GM12878 (cell line): ENCODE measurements around the gene OFD1. TPM values are rescaled to one million over a fixed set of nuclear protein-coding genes. Genes with fewer than 3 reads are reported as not detected.

Experiments
- ATAC-seq: fragments of 200-7000 bp; cut with Tn5 transposase; 3 replicates; pipeline ENCODE4 v1.9.1; 2020; ENCODE audit warnings: mild to moderate bottlenecking, moderate library complexity
- BruUV-seq: library from RNA; stranded (reverse); fragments of 400-500 nt; replicated peaks from 2 replicates; lab custom pipeline; 2021; lab: Mats Ljungman, UMichigan
- CTCF ChIA-PET: fragments of 300-600 bp; sonication (Branson Sonifier 250); formaldehyde crosslinking; extraction: SDS; loops from one replicate; lab custom pipeline; 2021; ENCODE audit warnings: inconsistent platforms; lab: Yijun Ruan, JAX
- POLR2A ChIA-PET: fragments of 350-600 bp; formaldehyde crosslinking; extraction: SDS; loops from one replicate; lab custom pipeline; 2021; ENCODE audit warnings: inconsistent platforms; lab: Charles Lee
- RAD21 ChIA-PET: fragments of 300-600 bp; sonication (Branson Sonifier 250); formaldehyde crosslinking; loops from one replicate; lab custom pipeline; 2023; ENCODE audit warnings: antibody characterized with exemption; ENCODE audit not compliant: unreplicated experiment; lab: Charles Lee
- SMC1A ChIA-PET: fragments of 300-600 bp; sonication (Branson Sonifier 250); formaldehyde crosslinking; loops from one replicate; lab custom pipeline; 2023; ENCODE audit not compliant: unreplicated experiment, uncharacterized antibody; lab: Charles Lee
- DNase-seq: peaks from one replicate; pipeline ENCODE4 v3.0.0-alpha.2; 2011; ENCODE audit warnings: low read depth, low spot score
- FAIRE-seq: peaks from 3 replicates; lab custom pipeline; 2011; peaks lifted over from hg19 to GRCh38; lab: Jason Lieb, UNC
- H2AFZ ChIP-seq: 2 replicates; pipeline ENCODE4 v1.6.0; 2011; ENCODE audit warnings: low read depth, low read length, control low read depth; ENCODE audit not compliant: control insufficient read depth
- H3K27ac ChIP-seq: 2 replicates; pipeline ENCODE4 v1.5.1; 2011; ENCODE audit warnings: control low read depth; ENCODE audit not compliant: control insufficient read depth, insufficient read depth
- H3K27me3 ChIP-seq, 2 experiments: replicated peaks in 1 of 2; 2 replicates each; pipeline versions ENCODE4 v1.6.0 to v1.6.1; 2011; ENCODE audit warnings: low read length in 1 of 2; ENCODE audit not compliant: control insufficient read depth in 2 of 2, insufficient read depth in 2 of 2
- H3K36me3 ChIP-seq, 2 experiments: 2 replicates each; pipeline ENCODE4 v1.5.1; 2011; ENCODE audit warnings: low read length in 1 of 2; ENCODE audit not compliant: control insufficient read depth in 2 of 2, insufficient read depth in 2 of 2
- H3K4me1 ChIP-seq: 2 replicates; pipeline ENCODE4 v1.6.1; 2011; ENCODE audit warnings: mild to moderate bottlenecking, low read length, moderate library complexity, mixed read lengths; ENCODE audit not compliant: control insufficient read depth, insufficient read depth
- H3K4me2 ChIP-seq: 2 replicates; pipeline ENCODE4 v1.6.0; 2011; ENCODE audit warnings: control low read depth; ENCODE audit not compliant: control insufficient read depth, insufficient read depth
- H3K4me3 ChIP-seq: fragments of 200-600 bp; sonication (generic); 2 replicates; pipeline ENCODE4 v1.5.1; 2016
- H3K79me2 ChIP-seq: 2 replicates; pipeline ENCODE4 v1.6.0; 2011; ENCODE audit warnings: low read length; ENCODE audit not compliant: control insufficient read depth, insufficient read depth
- H3K9ac ChIP-seq: 2 replicates; pipeline ENCODE4 v1.8.0; 2011; ENCODE audit warnings: low read length, control low read depth, mixed read lengths; ENCODE audit not compliant: control insufficient read depth, insufficient read depth
- H3K9me3 ChIP-seq: replicated peaks from 3 replicates; pipeline ENCODE4 v1.5.1; 2011; ENCODE audit warnings: mild to moderate bottlenecking, low read length; ENCODE audit not compliant: control insufficient read depth, insufficient read depth
- H4K20me1 ChIP-seq: 2 replicates; pipeline ENCODE4 v1.6.0; 2011; ENCODE audit not compliant: control insufficient read depth, insufficient read depth
- GATAD2B ChIP-seq: fragments of 450-650 bp; conservative IDR thresholded peaks from 2 replicates; pipeline ENCODE4 v1.6.1; 2017; ENCODE audit warnings: low read depth, mild to moderate bottlenecking, moderate library complexity
- KLF5 ChIP-seq: fragments of 450-650 bp; IDR thresholded peaks from 2 replicates; pipeline ENCODE4 v1.6.1; 2014; ENCODE audit warnings: mild to moderate bottlenecking; ENCODE audit not compliant: partially characterized antibody
- MYC ChIP-seq: IDR thresholded peaks from 2 replicates; pipeline ENCODE4 v1.6.1; 2011; ENCODE audit warnings: mild to moderate bottlenecking, low read length, moderate library complexity, inconsistent platforms; ENCODE audit not compliant: insufficient read depth, insufficient replicate concordance, insufficient read length, severe bottlenecking
- NR2C1 ChIP-seq: fragments of 450-650 bp; IDR thresholded peaks from 2 replicates; pipeline ENCODE4 v1.6.1; 2017; ENCODE audit warnings: antibody characterized with exemption, mild to moderate bottlenecking, moderate library complexity
- RFX5 ChIP-seq: IDR thresholded peaks from 2 replicates; pipeline ENCODE4 v1.6.1; 2011; ENCODE audit warnings: low read depth, low read length, improper control_type of control experiment
- SIX5 ChIP-seq: IDR thresholded peaks from 2 replicates; pipeline ENCODE4 v1.6.1; 2011; ENCODE audit warnings: mild to moderate bottlenecking, low read depth, low read length, moderate library complexity; ENCODE audit not compliant: severe bottlenecking
- SMC3 ChIP-seq: IDR thresholded peaks from 2 replicates; pipeline ENCODE4 v1.6.1; 2011; ENCODE audit warnings: low read length, improper control_type of control experiment, borderline replicate concordance
- YBX1 ChIP-seq: fragments of 450-650 bp; IDR thresholded peaks from 2 replicates; pipeline ENCODE4 v1.6.1; 2016; ENCODE audit warnings: antibody characterized with exemption
- ZNF24 ChIP-seq: fragments of 450-650 bp; IDR thresholded peaks from 2 replicates; pipeline ENCODE4 v1.6.1; 2017; ENCODE audit warnings: antibody characterized with exemption, mild to moderate bottlenecking
- ZSCAN29 ChIP-seq: fragments of 450-650 bp; IDR thresholded peaks from 2 replicates; pipeline ENCODE4 v1.6.1; 2017; ENCODE audit warnings: mild to moderate bottlenecking, moderate library complexity
- ZZZ3 ChIP-seq: IDR thresholded peaks from 2 replicates; pipeline ENCODE4 v1.6.1; 2011; ENCODE audit warnings: low read depth; ENCODE audit not compliant: control insufficient read depth, insufficient read length
- WGBS: methylation state at CpG from one replicate; pipeline ENCODE4 v1.1.6; 2016; ENCODE audit warnings: low lambda C conversion rate; ENCODE audit not compliant: insufficient replicate concordance, insufficient coverage; ENCODE audit errors: missing lambda C conversion rate; 5-methylcytosine and 5-hydroxymethylcytosine counted together
- in situ Hi-C: fragments of 300-500 bp; cut with MboI; formaldehyde crosslinking; loops from 9 replicates; pipeline ENCODE4 v1.14.3; 2018; ENCODE audit warnings: mixed read lengths
- intact Hi-C: fragments of 100-400 bp; cut with micrococcal nuclease; formaldehyde crosslinking; loops from one replicate; pipeline ENCODE4 v1.14.2; 2022; ENCODE audit not compliant: unreplicated experiment
- polyA plus RNA-seq, 11 experiments: library from polyadenylated mRNA; depleted of rRNA in 4 of 11; unstranded in 6 of 11; stranded (reverse) in 5 of 11; fragments of >200 nt; fragmentation: Nextera tagmentation in 4 of 11; fragmentation: Illumina TruSeq in 1 of 11; extraction: Ambion mirVana in 4 of 11; extraction: Trizol in 1 of 11; gene quantifications; 1 replicate in 1 of 11; 2 replicates in 10 of 11; pipeline versions ENCODE4 v1.2.1 to v1.2.3, GENCODE V29; 2011 to 2016; ENCODE audit warnings: inconsistent platforms in 2 of 11, missing spikeins in 2 of 11, low read depth in 1 of 11
- total RNA-seq, 4 experiments: library from RNA; depleted of rRNA in 3 of 4; stranded (reverse); fragments of >200 nt in 3 of 4; fragmentation: Illumina TruSeq in 1 of 4; extraction: Trizol in 1 of 4; gene quantifications; 2 replicates each; pipeline versions ENCODE4 v1.2.1 to v1.2.3, GENCODE V29; 2013 to 2021
- TF ChIP-seq, protein P1 (sequence below): fragments of 450-650 bp; IDR thresholded peaks from 2 replicates; pipeline ENCODE4 v1.6.1; 2017; ENCODE audit warnings: mild to moderate bottlenecking, moderate library complexity
- TF ChIP-seq, protein P2 (sequence below): IDR thresholded peaks from 2 replicates; pipeline ENCODE4 v1.6.1; 2012; ENCODE audit warnings: improper control_type of control experiment, low read depth, low read length; ENCODE audit not compliant: insufficient replicate concordance

Gene OFD1
- total and polyA plus RNA-seq, 10 of the 15 experiments (the other 5 are each of a cell fraction or from before 2014, with no cell fraction given): 22.4 to 77.2 (median 34.1) TPM

DNA sequence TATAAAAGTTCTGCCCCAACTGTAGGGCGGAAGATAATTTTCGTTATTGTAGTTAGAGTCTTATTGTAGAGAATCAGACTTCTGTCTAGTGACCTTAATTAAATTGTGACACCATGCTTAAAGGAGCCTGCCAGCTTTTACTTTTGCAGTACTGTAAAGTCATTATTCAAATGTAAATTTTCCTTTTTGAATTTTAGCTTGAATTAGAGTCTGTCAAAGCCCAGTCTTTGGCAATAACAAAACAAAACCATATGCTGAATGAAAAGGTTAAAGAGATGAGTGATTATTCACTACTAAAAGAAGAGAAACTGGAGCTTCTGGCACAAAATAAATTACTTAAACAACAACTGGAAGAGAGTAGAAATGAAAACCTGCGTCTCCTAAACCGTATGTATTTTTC lies 21.8 kb downstream of the OFD1 start (continued):
- TF ChIP-seq, protein P1, sequence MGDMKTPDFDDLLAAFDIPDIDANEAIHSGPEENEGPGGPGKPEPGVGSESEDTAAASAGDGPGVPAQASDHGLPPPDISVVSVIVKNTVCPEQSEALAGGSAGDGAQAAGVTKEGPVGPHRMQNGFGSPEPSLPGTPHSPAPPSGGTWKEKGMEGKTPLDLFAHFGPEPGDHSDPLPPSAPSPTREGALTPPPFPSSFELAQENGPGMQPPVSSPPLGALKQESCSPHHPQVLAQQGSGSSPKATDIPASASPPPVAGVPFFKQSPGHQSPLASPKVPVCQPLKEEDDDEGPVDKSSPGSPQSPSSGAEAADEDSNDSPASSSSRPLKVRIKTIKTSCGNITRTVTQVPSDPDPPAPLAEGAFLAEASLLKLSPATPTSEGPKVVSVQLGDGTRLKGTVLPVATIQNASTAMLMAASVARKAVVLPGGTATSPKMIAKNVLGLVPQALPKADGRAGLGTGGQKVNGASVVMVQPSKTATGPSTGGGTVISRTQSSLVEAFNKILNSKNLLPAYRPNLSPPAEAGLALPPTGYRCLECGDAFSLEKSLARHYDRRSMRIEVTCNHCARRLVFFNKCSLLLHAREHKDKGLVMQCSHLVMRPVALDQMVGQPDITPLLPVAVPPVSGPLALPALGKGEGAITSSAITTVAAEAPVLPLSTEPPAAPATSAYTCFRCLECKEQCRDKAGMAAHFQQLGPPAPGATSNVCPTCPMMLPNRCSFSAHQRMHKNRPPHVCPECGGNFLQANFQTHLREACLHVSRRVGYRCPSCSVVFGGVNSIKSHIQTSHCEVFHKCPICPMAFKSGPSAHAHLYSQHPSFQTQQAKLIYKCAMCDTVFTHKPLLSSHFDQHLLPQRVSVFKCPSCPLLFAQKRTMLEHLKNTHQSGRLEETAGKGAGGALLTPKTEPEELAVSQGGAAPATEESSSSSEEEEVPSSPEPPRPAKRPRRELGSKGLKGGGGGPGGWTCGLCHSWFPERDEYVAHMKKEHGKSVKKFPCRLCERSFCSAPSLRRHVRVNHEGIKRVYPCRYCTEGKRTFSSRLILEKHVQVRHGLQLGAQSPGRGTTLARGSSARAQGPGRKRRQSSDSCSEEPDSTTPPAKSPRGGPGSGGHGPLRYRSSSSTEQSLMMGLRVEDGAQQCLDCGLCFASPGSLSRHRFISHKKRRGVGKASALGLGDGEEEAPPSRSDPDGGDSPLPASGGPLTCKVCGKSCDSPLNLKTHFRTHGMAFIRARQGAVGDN: no peak
- TF ChIP-seq YBX1 (no peak), RFX5 (no peak), MYC (no peak), ZZZ3 (no peak)

DNA sequence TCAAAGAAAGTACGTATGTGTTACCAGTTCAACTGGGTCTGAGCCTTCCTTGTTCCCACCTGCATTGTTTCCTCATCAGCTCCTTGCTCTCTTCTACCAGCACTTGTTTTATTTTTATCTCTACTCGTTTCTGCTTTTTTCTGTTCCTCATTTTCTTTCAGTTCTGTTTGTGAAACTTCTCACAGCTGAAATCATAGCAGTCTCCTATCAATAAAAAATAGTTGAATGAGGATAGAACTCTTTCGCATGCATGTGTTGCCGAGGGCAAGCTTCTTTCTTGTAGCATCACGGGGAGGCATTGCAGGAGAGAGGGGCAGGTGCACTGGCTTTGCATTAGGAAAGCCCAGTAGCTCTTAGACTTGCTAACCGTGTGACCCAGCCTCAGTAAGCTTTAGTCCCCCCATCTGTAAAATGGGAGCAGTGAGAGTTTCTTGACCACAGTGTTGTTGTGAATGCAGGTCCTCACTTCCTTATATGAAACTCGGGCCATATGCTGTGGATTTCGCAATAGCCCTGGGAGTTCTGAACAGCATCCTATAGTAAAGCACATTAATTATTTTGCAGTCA lies 24.7 kb downstream of the OFD1 start:
- no TSS peak for BruUV-seq
- ChIA-PET CTCF (interaction anchor here (0.6 to 9.0 kb wide), 6 partner anchors 9 to 252 kb away, joined by 3 to 95 read pairs (median 4); no protein-coding TSS in a partner anchor), POLR2A (interaction anchor here (1.0 to 7.2 kb wide), 4 partner anchors 11 to 106 kb away, joined by 3 to 31 read pairs (median 4); partner anchors contain the start of gene TCEANC), RAD21 (interaction anchor here (0.8 to 15.7 kb wide), 14 partner anchors 8 to 271 kb away, joined by 3 to 175 read pairs (median 4); partner anchors contain the start of genes OFD1, TCEANC and TRAPPC2), SMC1A (interaction anchor here (0.7 to 3.4 kb wide), 19 partner anchors 8 to 269 kb away, joined by 3 to 14 read pairs (median 4); partner anchors contain the start of genes OFD1, RAB9A and TRAPPC2)
- Histone ChIP-seq H3K4me3 (peak overlapping the region; percentile 3; the same call in 1 of the 2 replicates), H3K4me2 (peak overlapping the region; percentile 67), H4K20me1 (no peaks in the 10 kb centered on the region), H3K4me1 (peaks cover 36% of the 10 kb centered on the region), H3K27ac (peak overlapping the region; percentile 79), H3K27me3 (no peaks in the 10 kb centered on the region), H3K9me3 (no peaks in the 10 kb centered on the region), H3K9ac (peak overlapping the region; percentile 13; the same call in 1 of the 2 replicates), H3K79me2 (no peaks in the 10 kb centered on the region; the same call in 1 of the 2 replicates), H3K36me3 (peaks cover 5% of the 10 kb centered on the region in 2 experiments; a peak in 3 of 4 replicates), H2AFZ (no peak overlapping the region)
- ATAC-seq: peak; percentile 72
- in situ Hi-C loops: no loop called here
- FAIRE-seq: peak; percentile 89
- DNase-seq: peak; percentile 70
- 11% methylated on average over 8 of the region's 8 CpGs for WGBS
- intact Hi-C loops: no loop called here
- TF ChIP-seq SMC3 (no peak), KLF5 (peak; percentile 33), SIX5 (no peak), GATAD2B (peak; percentile 76), ZNF24 (no peak), ZSCAN29 (no peak), NR2C1 (no peak)
- TF ChIP-seq, protein P2, sequence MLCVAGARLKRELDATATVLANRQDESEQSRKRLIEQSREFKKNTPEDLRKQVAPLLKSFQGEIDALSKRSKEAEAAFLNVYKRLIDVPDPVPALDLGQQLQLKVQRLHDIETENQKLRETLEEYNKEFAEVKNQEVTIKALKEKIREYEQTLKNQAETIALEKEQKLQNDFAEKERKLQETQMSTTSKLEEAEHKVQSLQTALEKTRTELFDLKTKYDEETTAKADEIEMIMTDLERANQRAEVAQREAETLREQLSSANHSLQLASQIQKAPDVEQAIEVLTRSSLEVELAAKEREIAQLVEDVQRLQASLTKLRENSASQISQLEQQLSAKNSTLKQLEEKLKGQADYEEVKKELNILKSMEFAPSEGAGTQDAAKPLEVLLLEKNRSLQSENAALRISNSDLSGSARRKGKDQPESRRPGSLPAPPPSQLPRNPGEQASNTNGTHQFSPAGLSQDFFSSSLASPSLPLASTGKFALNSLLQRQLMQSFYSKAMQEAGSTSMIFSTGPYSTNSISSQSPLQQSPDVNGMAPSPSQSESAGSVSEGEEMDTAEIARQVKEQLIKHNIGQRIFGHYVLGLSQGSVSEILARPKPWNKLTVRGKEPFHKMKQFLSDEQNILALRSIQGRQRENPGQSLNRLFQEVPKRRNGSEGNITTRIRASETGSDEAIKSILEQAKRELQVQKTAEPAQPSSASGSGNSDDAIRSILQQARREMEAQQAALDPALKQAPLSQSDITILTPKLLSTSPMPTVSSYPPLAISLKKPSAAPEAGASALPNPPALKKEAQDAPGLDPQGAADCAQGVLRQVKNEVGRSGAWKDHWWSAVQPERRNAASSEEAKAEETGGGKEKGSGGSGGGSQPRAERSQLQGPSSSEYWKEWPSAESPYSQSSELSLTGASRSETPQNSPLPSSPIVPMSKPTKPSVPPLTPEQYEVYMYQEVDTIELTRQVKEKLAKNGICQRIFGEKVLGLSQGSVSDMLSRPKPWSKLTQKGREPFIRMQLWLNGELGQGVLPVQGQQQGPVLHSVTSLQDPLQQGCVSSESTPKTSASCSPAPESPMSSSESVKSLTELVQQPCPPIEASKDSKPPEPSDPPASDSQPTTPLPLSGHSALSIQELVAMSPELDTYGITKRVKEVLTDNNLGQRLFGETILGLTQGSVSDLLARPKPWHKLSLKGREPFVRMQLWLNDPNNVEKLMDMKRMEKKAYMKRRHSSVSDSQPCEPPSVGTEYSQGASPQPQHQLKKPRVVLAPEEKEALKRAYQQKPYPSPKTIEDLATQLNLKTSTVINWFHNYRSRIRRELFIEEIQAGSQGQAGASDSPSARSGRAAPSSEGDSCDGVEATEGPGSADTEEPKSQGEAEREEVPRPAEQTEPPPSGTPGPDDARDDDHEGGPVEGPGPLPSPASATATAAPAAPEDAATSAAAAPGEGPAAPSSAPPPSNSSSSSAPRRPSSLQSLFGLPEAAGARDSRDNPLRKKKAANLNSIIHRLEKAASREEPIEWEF: no peak
